ENCODE results near the gene KIAA0753.

Gene KIAA0753

GRCh38 chr17:6640536-6641246, at the start of gene KIAA0753, which contains the start of gene TXNDC17:
TSS of gene KIAA0753 (minus strand) at chr17:6640711. CDS start at chr17:6635103, 5,608 bp downstream.
TSS of gene TXNDC17 (plus strand) at chr17:6641060. CDS start at chr17:6641083, 23 bp downstream.
- peak; percentile 95 for DNase-seq (ENCODE audit: low spot score)

GRCh38 chr17:6688944-6689343, 48.4 kb upstream of the KIAA0753 start:
- DNase-seq (ENCODE audit: low spot score) = no peak

- no peak for DNase-seq (ENCODE audit: low spot score)
These were observed 45.5 kb upstream of the KIAA0753 start for GRCh38 chr17:6686026-6686425.

- DNase-seq (ENCODE audit: low spot score) = no peak
These were observed 44.6 kb upstream of the KIAA0753 start for GRCh38 chr17:6684881-6685767.

GRCh38 chr17:6684460-6684783, 43.9 kb upstream of the KIAA0753 start:
- no peak for DNase-seq (ENCODE audit: low spot score)

GRCh38 chr17:6683730-6684459, 43.4 kb upstream of the KIAA0753 start:
- no peak for DNase-seq (ENCODE audit: low spot score)

GRCh38 chr17:6683081-6683684, 42.7 kb upstream of the KIAA0753 start:
- no peak for DNase-seq (ENCODE audit: low spot score)

- DNase-seq (ENCODE audit: low spot score) = no peak
These were observed 41.8 kb upstream of the KIAA0753 start for GRCh38 chr17:6682339-6682738.

- no peak for DNase-seq (ENCODE audit: low spot score)
These were observed 41.2 kb upstream of the KIAA0753 start for GRCh38 chr17:6681671-6682070.

GRCh38 chr17:6681176-6681575, 40.7 kb upstream of the KIAA0753 start:
- DNase-seq (ENCODE audit: low spot score) = no peak

- no peak for DNase-seq (ENCODE audit: low spot score)
These were observed 38.7 kb upstream of the KIAA0753 start for GRCh38 chr17:6679241-6679640.

GRCh38 chr17:6677946-6678345, 37.4 kb upstream of the KIAA0753 start:
- DNase-seq (ENCODE audit: low spot score) = no peak

- peak; percentile 78 for DNase-seq (ENCODE audit: low spot score)
These were observed 36.8 kb upstream of the KIAA0753 start for GRCh38 chr17:6677158-6677831.

GRCh38 chr17:6676802-6677157, 36.3 kb upstream of the KIAA0753 start:
- no peak for DNase-seq (ENCODE audit: low spot score)

- no peak for DNase-seq (ENCODE audit: low spot score)
These were observed 34.8 kb upstream of the KIAA0753 start for GRCh38 chr17:6675201-6675825.

GRCh38 chr17:6674586-6674985, 34.1 kb upstream of the KIAA0753 start:
- DNase-seq (ENCODE audit: low spot score) = no peak

GRCh38 chr17:6671431-6671830, 30.9 kb upstream of the KIAA0753 start:
- DNase-seq (ENCODE audit: low spot score) = no peak

GRCh38 chr17:6670999-6671398, 30.5 kb upstream of the KIAA0753 start:
- DNase-seq (ENCODE audit: low spot score) = no peak

GRCh38 chr17:6670571-6670970, 30.1 kb upstream of the KIAA0753 start:
- no peak for DNase-seq (ENCODE audit: low spot score)

GRCh38 chr17:6669479-6670212, 29.1 kb upstream of the KIAA0753 start:
- no peak for DNase-seq (ENCODE audit: low spot score)

Measured in AG20443 (cell line).